Measurements from ENCODE around the gene CDK14. TPM values are rescaled to one million over a fixed set of nuclear protein-coding genes. Genes with fewer than 3 reads are reported as not detected.

Gene CDK14
- total RNA-seq, 1 experiment from 2014 or later, result 39.1 TPM

DNA sequence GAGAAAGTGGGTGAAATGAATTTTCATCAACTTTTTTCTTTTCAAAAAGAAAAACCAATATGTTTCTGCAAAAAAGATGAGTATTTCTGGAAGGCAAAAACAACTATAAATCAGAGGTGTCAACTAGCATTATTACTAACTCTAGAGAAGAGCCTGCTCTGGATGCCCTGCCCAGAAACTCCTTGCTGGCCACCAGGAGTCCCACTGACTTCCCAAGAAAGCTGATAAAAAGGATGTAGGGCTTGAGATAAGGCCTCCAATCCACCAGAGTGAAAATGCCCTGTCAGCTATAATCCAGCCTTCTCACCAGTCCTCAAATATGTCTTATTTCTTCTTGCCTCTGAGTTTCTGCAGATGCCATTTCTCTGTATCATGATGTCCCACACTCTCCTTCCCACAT, 651.4 kb downstream of the CDK14 start:
- intact Hi-C loops (cut with micrococcal nuclease; ENCODE audit: unreplicated experiment), result no loop called here
- H3K9me2 ChIP-seq (ENCODE audit: insufficient read depth), result no peaks in the 10 kb centered on the region
- no peaks in the 10 kb centered on the region for H3K9me3 ChIP-seq (ENCODE audit: insufficient read depth, low read depth)
- no peaks in the 10 kb centered on the region for H3K27me3 ChIP-seq (ENCODE audit: insufficient read depth, low read depth)
- H3K27ac ChIP-seq, result no peak overlapping the region
- H3K36me3 ChIP-seq (ENCODE audit: low read depth), result no peaks in the 10 kb centered on the region
- H4K20me1 ChIP-seq (ENCODE audit: insufficient read depth), result no peaks in the 10 kb centered on the region
- H3K4me3 ChIP-seq, result no peak overlapping the region
- POLR2A ChIA-PET (ENCODE audit: unreplicated experiment), result no interaction called here
- no TSS peak for BruUV-seq (replicated peaks)
- CTCF ChIA-PET, result interaction anchor here (0.6 kb wide), 1 partner anchor 18 kb away, joined by 4 read pairs; no protein-coding TSS in a partner anchor
- no peaks in the 10 kb centered on the region for H3K4me1 ChIP-seq (replicated peaks; ENCODE audit: insufficient read depth)
- no peak overlapping the region for H3K4me2 ChIP-seq
- DNase-seq, result no peak
- no peak overlapping the region for H2AFZ ChIP-seq
- no peaks in the 10 kb centered on the region for H3F3A ChIP-seq (ENCODE audit: insufficient read depth, low read depth)
- no peak for TF ChIP-seq EZH2 (IDR thresholded peaks at IDR 0.05; ENCODE audit: low read depth)
- TF ChIP-seq, protein P1, sequence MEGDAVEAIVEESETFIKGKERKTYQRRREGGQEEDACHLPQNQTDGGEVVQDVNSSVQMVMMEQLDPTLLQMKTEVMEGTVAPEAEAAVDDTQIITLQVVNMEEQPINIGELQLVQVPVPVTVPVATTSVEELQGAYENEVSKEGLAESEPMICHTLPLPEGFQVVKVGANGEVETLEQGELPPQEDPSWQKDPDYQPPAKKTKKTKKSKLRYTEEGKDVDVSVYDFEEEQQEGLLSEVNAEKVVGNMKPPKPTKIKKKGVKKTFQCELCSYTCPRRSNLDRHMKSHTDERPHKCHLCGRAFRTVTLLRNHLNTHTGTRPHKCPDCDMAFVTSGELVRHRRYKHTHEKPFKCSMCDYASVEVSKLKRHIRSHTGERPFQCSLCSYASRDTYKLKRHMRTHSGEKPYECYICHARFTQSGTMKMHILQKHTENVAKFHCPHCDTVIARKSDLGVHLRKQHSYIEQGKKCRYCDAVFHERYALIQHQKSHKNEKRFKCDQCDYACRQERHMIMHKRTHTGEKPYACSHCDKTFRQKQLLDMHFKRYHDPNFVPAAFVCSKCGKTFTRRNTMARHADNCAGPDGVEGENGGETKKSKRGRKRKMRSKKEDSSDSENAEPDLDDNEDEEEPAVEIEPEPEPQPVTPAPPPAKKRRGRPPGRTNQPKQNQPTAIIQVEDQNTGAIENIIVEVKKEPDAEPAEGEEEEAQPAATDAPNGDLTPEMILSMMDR (conservative IDR thresholded peaks at IDR 0.05), result no peak
- no peaks in the 10 kb centered on the region for H3K79me2 ChIP-seq (ENCODE audit: low read depth)

DNA sequence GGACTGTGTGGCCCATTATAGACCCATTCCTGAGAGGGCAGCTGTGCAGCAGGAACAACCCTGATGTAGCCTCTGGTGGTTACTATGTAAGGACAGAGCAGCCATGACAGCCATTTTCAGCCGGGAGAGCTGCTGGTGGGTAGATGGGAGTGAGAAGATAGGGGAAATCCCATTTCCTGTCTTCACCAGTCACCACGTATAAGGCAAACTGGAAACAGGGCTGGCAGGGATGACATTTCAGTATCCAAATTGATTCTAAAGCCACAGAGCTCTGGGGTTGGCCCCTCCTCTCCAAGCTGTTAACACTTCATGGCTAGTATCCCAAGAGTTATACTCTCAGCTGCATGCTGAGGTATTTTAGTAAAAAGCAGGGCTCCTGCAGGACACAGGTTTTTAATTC, 652.9 kb downstream of the CDK14 start:
- H3K9me3 ChIP-seq (ENCODE audit: insufficient read depth, low read depth), result no peaks in the 10 kb centered on the region
- H2AFZ ChIP-seq, result no peak overlapping the region
- intact Hi-C loops (cut with micrococcal nuclease; ENCODE audit: unreplicated experiment), result no loop called here
- H3K4me2 ChIP-seq, result no peak overlapping the region
- CTCF ChIA-PET, result no interaction called here
- no peak overlapping the region for H3K4me3 ChIP-seq
- no peak overlapping the region for H3K27ac ChIP-seq
- POLR2A ChIA-PET (ENCODE audit: unreplicated experiment), result no interaction called here
- H3K27me3 ChIP-seq (ENCODE audit: insufficient read depth, low read depth), result no peaks in the 10 kb centered on the region
- H3F3A ChIP-seq (ENCODE audit: insufficient read depth, low read depth), result no peaks in the 10 kb centered on the region
- no peaks in the 10 kb centered on the region for H3K9me2 ChIP-seq (ENCODE audit: insufficient read depth)
- H3K4me1 ChIP-seq (replicated peaks; ENCODE audit: insufficient read depth), result no peaks in the 10 kb centered on the region
- H3K36me3 ChIP-seq (ENCODE audit: low read depth), result no peaks in the 10 kb centered on the region
- no peaks in the 10 kb centered on the region for H4K20me1 ChIP-seq (ENCODE audit: insufficient read depth)
- no peak for TF ChIP-seq EZH2 (IDR thresholded peaks at IDR 0.05; ENCODE audit: low read depth)
- BruUV-seq (replicated peaks), result no TSS peak
- DNase-seq, result no peak
- no peaks in the 10 kb centered on the region for H3K79me2 ChIP-seq (ENCODE audit: low read depth)

DNA sequence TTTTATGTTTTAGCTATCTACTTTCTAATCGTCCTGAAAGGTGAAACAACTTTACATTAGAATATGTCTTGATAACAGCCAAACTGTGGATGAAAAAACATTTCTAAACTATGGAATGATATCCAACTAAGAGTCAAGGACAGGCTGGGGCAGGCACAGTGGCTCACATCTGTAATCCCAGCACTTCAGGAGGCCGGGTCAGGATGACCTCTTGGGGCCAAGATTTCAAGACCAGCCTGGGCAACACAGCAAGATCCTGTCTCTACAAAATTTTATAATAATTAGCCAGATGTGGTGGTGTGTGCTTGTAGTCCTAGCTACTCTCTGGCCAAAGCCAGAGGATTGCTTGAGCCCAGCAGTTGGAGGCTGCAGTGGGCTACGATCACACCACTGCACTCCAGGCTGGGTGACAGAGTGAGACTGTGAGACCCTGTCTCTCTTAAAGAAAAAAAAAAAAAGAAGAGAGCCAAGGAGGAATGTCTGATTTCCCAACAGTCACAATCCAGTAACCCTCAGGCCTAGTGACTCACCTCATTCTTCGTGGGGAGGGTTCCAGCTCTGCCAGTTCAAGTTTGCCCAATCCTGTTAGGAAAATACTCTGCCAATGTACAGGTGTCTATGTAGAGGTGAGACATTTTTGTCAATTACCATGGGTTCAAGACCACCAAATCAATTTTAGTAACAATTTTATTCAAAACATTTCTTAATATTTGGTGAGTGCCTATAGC, 653.5 kb downstream of the CDK14 start:
- Histone ChIP-seq H3K27ac (no peak overlapping the region), H2AFZ (no peak overlapping the region), H3K36me3 (ENCODE audit: low read depth) (no peaks in the 10 kb centered on the region), H3K9me2 (ENCODE audit: insufficient read depth) (no peaks in the 10 kb centered on the region), H3F3A (ENCODE audit: insufficient read depth, low read depth) (no peaks in the 10 kb centered on the region), H3K27me3 (ENCODE audit: insufficient read depth, low read depth) (no peaks in the 10 kb centered on the region), H4K20me1 (ENCODE audit: insufficient read depth) (no peaks in the 10 kb centered on the region), H3K4me3 (no peak overlapping the region), H3K4me1 (replicated peaks; ENCODE audit: insufficient read depth) (no peaks in the 10 kb centered on the region), H3K9me3 (ENCODE audit: insufficient read depth, low read depth) (no peaks in the 10 kb centered on the region), H3K79me2 (ENCODE audit: low read depth) (no peaks in the 10 kb centered on the region), H3K4me2 (no peak overlapping the region)
- TF ChIP-seq, protein P1 (conservative IDR thresholded peaks at IDR 0.05), result no peak
- no peak for TF ChIP-seq EZH2 (IDR thresholded peaks at IDR 0.05; ENCODE audit: low read depth)
- peak; percentile 66 to 68 for DNase-seq
- BruUV-seq (replicated peaks), result no TSS peak
- ChIA-PET POLR2A (ENCODE audit: unreplicated experiment) (no interaction called here), CTCF (no interaction called here)
- intact Hi-C loops (cut with micrococcal nuclease; ENCODE audit: unreplicated experiment), result loop anchor here (1.0 kb wide), 1 partner anchor 15 kb away; the partner anchor contains the start of gene FZD1
